Smooth muscle cell (in vitro differentiated cells): Measurements from ENCODE around the gene UBE2N. TPM values are rescaled to one million over a fixed set of nuclear protein-coding genes. Genes with fewer than 3 reads are reported as not detected.

Experiments used
- DNase-seq: peaks from one replicate; lab custom pipeline; 2025; ENCODE audit not compliant: unreplicated experiment; lab: John Stamatoyannopoulos, UW
- H2AFZ ChIP-seq: fragments of 200-600 bp; sonication (generic); 2 replicates; pipeline ENCODE4 v1.6.0; 2016; ENCODE audit warnings: antibody characterized with exemption, low read depth, mild to moderate bottlenecking
- H3F3A ChIP-seq: fragments of 200-600 bp; sonication (generic); 2 replicates; pipeline ENCODE4 v1.6.0; 2017; ENCODE audit warnings: antibody characterized with exemption, low read depth
- H3K27ac ChIP-seq: fragments of 200-600 bp; sonication (generic); 2 replicates; pipeline ENCODE4 v1.5.1; 2016; ENCODE audit warnings: low read depth, mild to moderate bottlenecking
- H3K27me3 ChIP-seq: fragments of 200-600 bp; sonication (generic); 2 replicates; pipeline ENCODE4 v1.6.1; 2016; ENCODE audit warnings: low read depth, mild to moderate bottlenecking
- H3K36me3 ChIP-seq: fragments of 200-600 bp; sonication (generic); 2 replicates; pipeline ENCODE4 v1.5.1; 2016; ENCODE audit warnings: low read depth
- H3K4me1 ChIP-seq: fragments of 200-600 bp; sonication (generic); 2 replicates; pipeline ENCODE4 v1.5.1; 2016; ENCODE audit warnings: low read depth
- H3K4me2 ChIP-seq: fragments of 200-600 bp; sonication (generic); 2 replicates; pipeline ENCODE4 v1.6.0; 2016; ENCODE audit warnings: mild to moderate bottlenecking
- H3K4me3 ChIP-seq: fragments of 200-600 bp; sonication (generic); 2 replicates; pipeline ENCODE4 v1.5.1; 2016; ENCODE audit warnings: mild to moderate bottlenecking
- H3K79me2 ChIP-seq: fragments of 200-600 bp; sonication (generic); 2 replicates; pipeline ENCODE4 v1.6.0; 2016; ENCODE audit warnings: low read depth, mild to moderate bottlenecking
- H3K9ac ChIP-seq: fragments of 200-600 bp; sonication (generic); 2 replicates; pipeline ENCODE4 v1.6.0; 2016; ENCODE audit warnings: low read depth
- H3K9me3 ChIP-seq: fragments of 200-600 bp; sonication (generic); replicated peaks from 2 replicates; pipeline ENCODE4 v1.5.1; 2016; ENCODE audit warnings: low read depth
- H4K20me1 ChIP-seq: fragments of 200-600 bp; sonication (generic); 2 replicates; pipeline ENCODE4 v1.6.0; 2016; ENCODE audit warnings: low read depth
- CTCF ChIP-seq: fragments of 200-600 bp; sonication (generic); IDR thresholded peaks from 2 replicates; pipeline ENCODE4 v1.5.1; 2017; ENCODE audit warnings: borderline replicate concordance, mild to moderate bottlenecking, antibody characterized with exemption; ENCODE audit not compliant: insufficient read depth, poor library complexity, severe bottlenecking
- WGBS: methylation state at CpG from one replicate; pipeline ENCODE4 v1.1.7; 2016; ENCODE audit warnings: low lambda C conversion rate; 5-methylcytosine and 5-hydroxymethylcytosine counted together
- polyA plus RNA-seq: library from polyadenylated mRNA; unstranded; fragments of >200 nt; fragmentation: Nextera tagmentation; extraction: Ambion mirVana; gene quantifications from 2 replicates; pipeline ENCODE4 v1.2.1, GENCODE V29; 2016
- total RNA-seq: library from RNA; depleted of rRNA; stranded (reverse); fragments of >200 nt; gene quantifications from 2 replicates; pipeline ENCODE4 v1.2.3, GENCODE V29; 2014

UBE2N gene
- total and polyA plus RNA-seq, 2 experiments from 2014 or later: 61.3 to 111 TPM

GRCh38 chr12:93370947-93371346 is 70.8 kb downstream of the UBE2N start:
- Histone ChIP-seq H2AFZ (no peak overlapping the region), H3K36me3 (no peaks in the 10 kb centered on the region), H3K79me2 (peaks cover 5% of the 10 kb centered on the region), H4K20me1 (no peaks in the 10 kb centered on the region), H3K27ac (no peak overlapping the region), H3K9me3 (no peaks in the 10 kb centered on the region), H3K4me3 (no peak overlapping the region), H3K4me2 (no peak overlapping the region), H3F3A (peaks cover 6% of the 10 kb centered on the region), H3K4me1 (peaks cover 11% of the 10 kb centered on the region), H3K9ac (no peak overlapping the region), H3K27me3 (no peaks in the 10 kb centered on the region)
- no peak for DNase-seq
- TF ChIP-seq CTCF: no peak
- 75% methylated on average over 6 of the region's 6 CpGs for WGBS

- DNase-seq: no peak
- no peak for TF ChIP-seq CTCF
- H4K20me1 ChIP-seq: no peaks in the 10 kb centered on the region
- no peak overlapping the region for H3K27ac ChIP-seq
- H3K4me1 ChIP-seq: peaks cover 9% of the 10 kb centered on the region
- no peak overlapping the region for H3K9ac ChIP-seq
- H3K36me3 ChIP-seq: no peaks in the 10 kb centered on the region
- H3K4me2 ChIP-seq: no peak overlapping the region
- H2AFZ ChIP-seq: no peak overlapping the region
- H3K4me3 ChIP-seq: no peak overlapping the region
- H3K27me3 ChIP-seq: no peaks in the 10 kb centered on the region
- no peaks in the 10 kb centered on the region for H3K79me2 ChIP-seq
- peaks cover 6% of the 10 kb centered on the region for H3F3A ChIP-seq
- no peaks in the 10 kb centered on the region for H3K9me3 ChIP-seq
Measured at GRCh38 chr12:93369505-93369904, 72.2 kb downstream of the UBE2N start.

GRCh38 chr12:93368766-93369165 is 73.0 kb downstream of the UBE2N start:
- Histone ChIP-seq H3F3A (peaks cover 6% of the 10 kb centered on the region), H4K20me1 (no peaks in the 10 kb centered on the region), H3K36me3 (no peaks in the 10 kb centered on the region), H3K9ac (no peak overlapping the region), H3K27me3 (no peaks in the 10 kb centered on the region), H3K4me2 (no peak overlapping the region), H3K4me3 (no peak overlapping the region), H3K27ac (no peak overlapping the region), H3K4me1 (peaks cover 2% of the 10 kb centered on the region), H3K9me3 (no peaks in the 10 kb centered on the region), H3K79me2 (no peaks in the 10 kb centered on the region), H2AFZ (no peak overlapping the region)
- WGBS: 94% methylated on average over 3 of the region's 3 CpGs
- no peak for TF ChIP-seq CTCF
- DNase-seq: no peak

GRCh38 chr12:93366422-93366821 is 75.3 kb downstream of the UBE2N start:
- Histone ChIP-seq H3K27ac (no peak overlapping the region), H3F3A (peaks cover 6% of the 10 kb centered on the region), H3K4me3 (no peak overlapping the region), H3K36me3 (no peaks in the 10 kb centered on the region), H3K27me3 (no peaks in the 10 kb centered on the region), H2AFZ (no peak overlapping the region), H3K4me2 (peak overlapping the region; percentile 12), H3K9ac (no peak overlapping the region), H4K20me1 (no peaks in the 10 kb centered on the region), H3K9me3 (no peaks in the 10 kb centered on the region), H3K79me2 (no peaks in the 10 kb centered on the region), H3K4me1 (no peaks in the 10 kb centered on the region)
- TF ChIP-seq CTCF: no peak
- 95% methylated on average over 4 of the region's 4 CpGs for WGBS
- DNase-seq: no peak
